GM12865 (cell line): ENCODE measurements around the gene IQSEC2.

Experiments used
- DNase-seq: peaks from one replicate; pipeline ENCODE4 v3.0.0; 2010; ENCODE audit warnings: low read depth
- H3K4me3 ChIP-seq: 2 replicates; pipeline ENCODE4 v1.5.1; 2011; ENCODE audit warnings: mild to moderate bottlenecking, low read depth, low read length, control low read depth
- TF ChIP-seq, protein P1 (sequence below): IDR thresholded peaks from 2 replicates; pipeline ENCODE4 v1.5.1; 2011; ENCODE audit warnings: low read length, control low read depth, low read depth, inconsistent platforms; ENCODE audit not compliant: insufficient read depth; ENCODE audit errors: missing control alignments

Gene IQSEC2

GRCh38 chrX:53234484-53234883 is 46.9 kb downstream of the IQSEC2 start:
- TF ChIP-seq, protein P1, sequence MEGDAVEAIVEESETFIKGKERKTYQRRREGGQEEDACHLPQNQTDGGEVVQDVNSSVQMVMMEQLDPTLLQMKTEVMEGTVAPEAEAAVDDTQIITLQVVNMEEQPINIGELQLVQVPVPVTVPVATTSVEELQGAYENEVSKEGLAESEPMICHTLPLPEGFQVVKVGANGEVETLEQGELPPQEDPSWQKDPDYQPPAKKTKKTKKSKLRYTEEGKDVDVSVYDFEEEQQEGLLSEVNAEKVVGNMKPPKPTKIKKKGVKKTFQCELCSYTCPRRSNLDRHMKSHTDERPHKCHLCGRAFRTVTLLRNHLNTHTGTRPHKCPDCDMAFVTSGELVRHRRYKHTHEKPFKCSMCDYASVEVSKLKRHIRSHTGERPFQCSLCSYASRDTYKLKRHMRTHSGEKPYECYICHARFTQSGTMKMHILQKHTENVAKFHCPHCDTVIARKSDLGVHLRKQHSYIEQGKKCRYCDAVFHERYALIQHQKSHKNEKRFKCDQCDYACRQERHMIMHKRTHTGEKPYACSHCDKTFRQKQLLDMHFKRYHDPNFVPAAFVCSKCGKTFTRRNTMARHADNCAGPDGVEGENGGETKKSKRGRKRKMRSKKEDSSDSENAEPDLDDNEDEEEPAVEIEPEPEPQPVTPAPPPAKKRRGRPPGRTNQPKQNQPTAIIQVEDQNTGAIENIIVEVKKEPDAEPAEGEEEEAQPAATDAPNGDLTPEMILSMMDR = no peak
- no peak overlapping the region for H3K4me3 ChIP-seq
- no peak for DNase-seq

DNA sequence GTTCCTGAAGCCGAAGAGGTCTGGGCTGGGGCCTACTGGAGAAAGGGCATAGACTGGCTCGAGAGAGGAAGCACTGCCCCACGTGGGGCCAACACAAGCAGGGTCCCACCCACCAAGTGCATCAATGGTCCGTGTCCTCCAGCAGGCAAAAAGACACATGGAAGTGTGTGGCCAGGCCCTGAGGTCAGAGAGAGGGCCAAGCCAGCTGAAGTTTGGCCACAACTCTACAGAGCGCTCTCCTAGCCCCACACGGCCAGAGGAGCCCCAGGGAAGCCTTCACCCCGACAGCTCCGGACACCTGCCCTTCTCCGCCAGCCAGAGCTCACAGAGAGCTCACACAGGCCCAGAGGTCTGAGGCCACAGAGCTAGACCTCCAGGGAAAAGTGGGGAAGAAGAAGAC is 47.8 kb downstream of the IQSEC2 start:
- H3K4me3 ChIP-seq = no peak overlapping the region
- DNase-seq = no peak

DNA sequence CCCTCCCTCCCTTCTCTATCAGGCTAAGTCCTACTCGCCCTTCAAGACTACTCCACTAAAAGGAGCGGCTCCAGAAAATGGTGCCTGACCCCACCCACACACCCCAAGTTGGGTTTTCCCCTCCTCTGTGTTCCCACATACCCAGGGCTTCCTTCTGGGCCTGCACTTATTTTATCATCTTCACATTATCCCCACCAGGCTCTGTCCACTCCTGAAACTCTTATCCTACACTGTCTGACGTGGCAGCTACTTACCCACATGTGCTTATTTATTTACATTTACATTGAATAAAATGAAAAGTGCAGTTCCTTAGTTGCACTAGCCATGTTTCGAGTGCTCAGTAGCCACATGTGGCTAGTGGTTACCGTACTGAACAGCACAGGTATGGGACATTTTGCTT is 51.3 kb downstream of the IQSEC2 start:
- DNase-seq = no peak
- TF ChIP-seq, protein P1 = no peak
- H3K4me3 ChIP-seq = no peak overlapping the region

More for the DNA sequence above, 47.8 kb downstream of the IQSEC2 start:
- TF ChIP-seq, protein P1 = no peak

- TF ChIP-seq, protein P1 = no peak
- no peak for DNase-seq
- H3K4me3 ChIP-seq = no peak overlapping the region
Observed at GRCh38 chrX:53227224-53227765, 54.1 kb downstream of the IQSEC2 start.

- H3K4me3 ChIP-seq = peak within 1 kb of the TSS; percentile 79
- TF ChIP-seq, protein P1 = no peak
- DNase-seq = peak; percentile 95
Observed at GRCh38 chrX:53224860-53225797, 56.3 kb downstream of the IQSEC2 start, which contains the start of gene KDM5C. Gene KDM5C (minus strand): TSS chrX:53225207. CDS start chrX:53224889, 318 bp downstream.

- peak overlapping the region; percentile 79 for H3K4me3 ChIP-seq
- peak; percentile 4 for DNase-seq
- TF ChIP-seq, protein P1 = no peak
Observed at GRCh38 chrX:53223955-53224859, 57.2 kb downstream of the IQSEC2 start.
